IMR-90 (cell line): Measurements from ENCODE around the gene KCNJ16.

ENCODE experiments used
- BHLHE40 ChIP-seq: fragments of 150-350 bp; IDR thresholded peaks from 2 replicates; pipeline ENCODE4 v1.6.1; 2016; ENCODE audit warnings: mild to moderate bottlenecking, low read depth, low read length
- CEBPB ChIP-seq: IDR thresholded peaks from 2 replicates; pipeline ENCODE4 v1.6.1; 2012; ENCODE audit warnings: low read depth, low read length, improper control_type of control experiment
- POLR2A ChIP-seq: IDR thresholded peaks from 2 replicates; pipeline ENCODE4 v1.6.1; 2012; ENCODE audit warnings: mild to moderate bottlenecking, low read depth, low read length
- RAD21 ChIP-seq: IDR thresholded peaks from 2 replicates; pipeline ENCODE4 v1.6.1; 2012; ENCODE audit warnings: low read length, improper control_type of control experiment
- RCOR1 ChIP-seq: IDR thresholded peaks from 2 replicates; pipeline ENCODE4 v1.6.1; 2012; ENCODE audit warnings: mild to moderate bottlenecking, low read length, improper control_type of control experiment; ENCODE audit not compliant: insufficient replicate concordance
- RFX5 ChIP-seq: IDR thresholded peaks from 2 replicates; pipeline ENCODE4 v1.8.0; 2012; ENCODE audit warnings: low read depth, mild to moderate bottlenecking, low read length, moderate library complexity
- USF2 ChIP-seq: fragments of 150-350 bp; IDR thresholded peaks from 2 replicates; pipeline ENCODE4 v1.6.1; 2017; ENCODE audit warnings: mild to moderate bottlenecking, antibody characterized with exemption, low read length, low read depth
- TF ChIP-seq, protein P1 (sequence below): conservative IDR thresholded peaks from 2 replicates; pipeline ENCODE4 v1.5.1; 2012; ENCODE audit warnings: mild to moderate bottlenecking, low read depth, low read length, improper control_type of control experiment
- TF ChIP-seq, protein P2 (sequence below): fragments of 150-350 bp; IDR thresholded peaks from 2 replicates; pipeline ENCODE4 v1.6.1; 2016; ENCODE audit warnings: low read depth, mild to moderate bottlenecking, low read length, moderate library complexity, borderline replicate concordance

- TF ChIP-seq POLR2A = no peak
- TF ChIP-seq, protein P1, sequence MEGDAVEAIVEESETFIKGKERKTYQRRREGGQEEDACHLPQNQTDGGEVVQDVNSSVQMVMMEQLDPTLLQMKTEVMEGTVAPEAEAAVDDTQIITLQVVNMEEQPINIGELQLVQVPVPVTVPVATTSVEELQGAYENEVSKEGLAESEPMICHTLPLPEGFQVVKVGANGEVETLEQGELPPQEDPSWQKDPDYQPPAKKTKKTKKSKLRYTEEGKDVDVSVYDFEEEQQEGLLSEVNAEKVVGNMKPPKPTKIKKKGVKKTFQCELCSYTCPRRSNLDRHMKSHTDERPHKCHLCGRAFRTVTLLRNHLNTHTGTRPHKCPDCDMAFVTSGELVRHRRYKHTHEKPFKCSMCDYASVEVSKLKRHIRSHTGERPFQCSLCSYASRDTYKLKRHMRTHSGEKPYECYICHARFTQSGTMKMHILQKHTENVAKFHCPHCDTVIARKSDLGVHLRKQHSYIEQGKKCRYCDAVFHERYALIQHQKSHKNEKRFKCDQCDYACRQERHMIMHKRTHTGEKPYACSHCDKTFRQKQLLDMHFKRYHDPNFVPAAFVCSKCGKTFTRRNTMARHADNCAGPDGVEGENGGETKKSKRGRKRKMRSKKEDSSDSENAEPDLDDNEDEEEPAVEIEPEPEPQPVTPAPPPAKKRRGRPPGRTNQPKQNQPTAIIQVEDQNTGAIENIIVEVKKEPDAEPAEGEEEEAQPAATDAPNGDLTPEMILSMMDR = no peak
- TF ChIP-seq CEBPB = no peak
- no peak for TF ChIP-seq BHLHE40
- no peak for TF ChIP-seq USF2
- TF ChIP-seq RCOR1 = no peak
- TF ChIP-seq, protein P2, sequence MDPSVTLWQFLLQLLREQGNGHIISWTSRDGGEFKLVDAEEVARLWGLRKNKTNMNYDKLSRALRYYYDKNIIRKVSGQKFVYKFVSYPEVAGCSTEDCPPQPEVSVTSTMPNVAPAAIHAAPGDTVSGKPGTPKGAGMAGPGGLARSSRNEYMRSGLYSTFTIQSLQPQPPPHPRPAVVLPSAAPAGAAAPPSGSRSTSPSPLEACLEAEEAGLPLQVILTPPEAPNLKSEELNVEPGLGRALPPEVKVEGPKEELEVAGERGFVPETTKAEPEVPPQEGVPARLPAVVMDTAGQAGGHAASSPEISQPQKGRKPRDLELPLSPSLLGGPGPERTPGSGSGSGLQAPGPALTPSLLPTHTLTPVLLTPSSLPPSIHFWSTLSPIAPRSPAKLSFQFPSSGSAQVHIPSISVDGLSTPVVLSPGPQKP = no peak
- no peak for TF ChIP-seq RAD21
- no peak for TF ChIP-seq RFX5
Observed at GRCh38 chr17:70084476-70084875, 9.5 kb downstream of the KCNJ16 start.
